Stimulated activated CD4-positive, alpha-beta T cell treated with anti-CD3 and anti-CD28 coated beads, Interleukin-2, amount 100 ng/mL, for 48 hours (primary cell): ENCODE measurements around the gene ANKDD1A.

ENCODE experiments used
- DNase-seq, 2 donors: peaks; one replicate each; pipeline ENCODE4 v3.0.0-alpha.2; 2020

Gene ANKDD1A

GRCh38 chr15:64926661-64927060, 15.0 kb downstream of the ANKDD1A start:
- DNase-seq: no peak

- DNase-seq: no peak
These were observed 17.0 kb downstream of the ANKDD1A start for GRCh38 chr15:64928626-64929220.

- DNase-seq: no peak
These were observed 18.4 kb downstream of the ANKDD1A start for GRCh38 chr15:64930019-64930652.

- DNase-seq: no peak
These were observed 19.2 kb downstream of the ANKDD1A start for GRCh38 chr15:64930778-64931371.

- DNase-seq: no peak
These were observed 19.7 kb downstream of the ANKDD1A start for GRCh38 chr15:64931381-64931780.

GRCh38 chr15:64934023-64934422, 22.3 kb downstream of the ANKDD1A start:
- no peak for DNase-seq

- DNase-seq: no peak
These were observed 26.5 kb downstream of the ANKDD1A start for GRCh38 chr15:64938192-64938591.

- no peak for DNase-seq
These were observed 30.7 kb downstream of the ANKDD1A start for GRCh38 chr15:64942356-64942755.

GRCh38 chr15:64943512-64944225, 32.0 kb downstream of the ANKDD1A start:
- DNase-seq: no peak

GRCh38 chr15:64944961-64945360, 33.3 kb downstream of the ANKDD1A start:
- no peak for DNase-seq

GRCh38 chr15:64947211-64947610, 35.5 kb downstream of the ANKDD1A start:
- no peak for DNase-seq

GRCh38 chr15:64948916-64949315, 37.2 kb downstream of the ANKDD1A start:
- no peak for DNase-seq

- no peak for DNase-seq
These were observed 37.9 kb downstream of the ANKDD1A start for GRCh38 chr15:64949383-64950186.

- DNase-seq: no peak
These were observed 39.2 kb downstream of the ANKDD1A start for GRCh38 chr15:64950888-64951287.

- no peak for DNase-seq
These were observed 40.2 kb downstream of the ANKDD1A start for GRCh38 chr15:64951777-64952418.

- DNase-seq: no peak
These were observed 42.7 kb downstream of the ANKDD1A start for GRCh38 chr15:64954395-64954794.

- no peak for DNase-seq
These were observed 47.4 kb downstream of the ANKDD1A start for GRCh38 chr15:64959128-64959527.

- DNase-seq: no peak
These were observed 48.5 kb downstream of the ANKDD1A start for GRCh38 chr15:64960153-64960552.

GRCh38 chr15:64961013-64961412, 49.3 kb downstream of the ANKDD1A start:
- no peak for DNase-seq

GRCh38 chr15:64969401-64969800, 57.7 kb downstream of the ANKDD1A start:
- DNase-seq: no peak

- DNase-seq: no peak
These were observed 59.0 kb downstream of the ANKDD1A start for GRCh38 chr15:64970698-64971097.

- DNase-seq: no peak
These were observed 63.7 kb downstream of the ANKDD1A start for GRCh38 chr15:64975390-64975789.
